IPS-15b (cell line): ENCODE measurements around the gene MYO1D.
"Not testable (repeated sequence)": the region's sequence is repeated elsewhere in the genome, so short reads cannot be mapped to it uniquely, and the experiment has no call there.

Experiments
- H3K27me3 ChIP-seq: one replicate; pipeline ENCODE4 v1.6.1; 2013; ENCODE audit warnings: low read length; ENCODE audit not compliant: control insufficient read depth, insufficient read depth
- H3K36me3 ChIP-seq: one replicate; pipeline ENCODE4 v1.6.1; 2013; ENCODE audit warnings: low read length; ENCODE audit not compliant: control insufficient read depth, insufficient read depth
- H3K4me1 ChIP-seq: one replicate; pipeline ENCODE4 v1.6.1; 2013; ENCODE audit warnings: mild to moderate bottlenecking, low read length; ENCODE audit not compliant: control insufficient read depth, insufficient read depth
- H3K4me3 ChIP-seq: one replicate; pipeline ENCODE4 v1.5.1; 2013; ENCODE audit warnings: low read depth, low read length
- H3K9ac ChIP-seq: one replicate; pipeline ENCODE4 v1.6.1; 2013; ENCODE audit warnings: low read depth, mild to moderate bottlenecking, low read length
- H3K9me3 ChIP-seq: one replicate; pipeline ENCODE4 v1.6.1; 2013; ENCODE audit warnings: mild to moderate bottlenecking, low read length; ENCODE audit not compliant: control insufficient read depth, insufficient read depth

MYO1D gene

GRCh38 chr17:32826076-32826475 is 50.8 kb downstream of the MYO1D start:
- Histone ChIP-seq H3K4me1 (no peaks in the 10 kb centered on the region), H3K9ac (no peak overlapping the region), H3K9me3 (no peaks in the 10 kb centered on the region), H3K27me3 (no peaks in the 10 kb centered on the region), H3K4me3 (no peak overlapping the region), H3K36me3 (no peaks in the 10 kb centered on the region)

GRCh38 chr17:32824334-32824733 is 52.6 kb downstream of the MYO1D start:
- no peaks in the 10 kb centered on the region for H3K9me3 ChIP-seq
- H3K9ac ChIP-seq, result no peak overlapping the region
- H3K4me1 ChIP-seq, result no peaks in the 10 kb centered on the region
- no peak overlapping the region for H3K4me3 ChIP-seq
- H3K36me3 ChIP-seq, result no peaks in the 10 kb centered on the region
- no peaks in the 10 kb centered on the region for H3K27me3 ChIP-seq

- no peak overlapping the region for H3K9ac ChIP-seq
- no peaks in the 10 kb centered on the region for H3K9me3 ChIP-seq
- no peaks in the 10 kb centered on the region for H3K27me3 ChIP-seq
- peak overlapping the region; percentile 28 for H3K4me3 ChIP-seq
- H3K4me1 ChIP-seq, result no peaks in the 10 kb centered on the region
- no peaks in the 10 kb centered on the region for H3K36me3 ChIP-seq
Measured at GRCh38 chr17:32822996-32823395, 53.9 kb downstream of the MYO1D start.

- H3K9me3 ChIP-seq, H3K4me1 ChIP-seq, H3K9ac ChIP-seq, H3K27me3 ChIP-seq, H3K36me3 ChIP-seq: not testable (repeated sequence)
- H3K4me3 ChIP-seq, result peak overlapping the region; percentile 28
Measured at GRCh38 chr17:32821987-32822934, 54.7 kb downstream of the MYO1D start.

- no peaks in the 10 kb centered on the region for H3K27me3 ChIP-seq
- no peaks in the 10 kb centered on the region for H3K9me3 ChIP-seq
- H3K36me3 ChIP-seq, result no peaks in the 10 kb centered on the region
- H3K4me3 ChIP-seq, result no peak overlapping the region
- H3K9ac ChIP-seq, result no peak overlapping the region
- no peaks in the 10 kb centered on the region for H3K4me1 ChIP-seq
Measured at GRCh38 chr17:32820440-32820839, 56.5 kb downstream of the MYO1D start.

- H3K9ac ChIP-seq, result no peak overlapping the region
- H3K4me1 ChIP-seq, result no peaks in the 10 kb centered on the region
- H3K9me3 ChIP-seq, result no peaks in the 10 kb centered on the region
- H3K27me3 ChIP-seq, result no peaks in the 10 kb centered on the region
- no peaks in the 10 kb centered on the region for H3K36me3 ChIP-seq
- no peak overlapping the region for H3K4me3 ChIP-seq
Measured at GRCh38 chr17:32819787-32820186, 57.1 kb downstream of the MYO1D start.

GRCh38 chr17:32819035-32819434 is 57.9 kb downstream of the MYO1D start:
- no peaks in the 10 kb centered on the region for H3K27me3 ChIP-seq
- H3K9ac ChIP-seq, result no peak overlapping the region
- no peaks in the 10 kb centered on the region for H3K36me3 ChIP-seq
- H3K9me3 ChIP-seq, result no peaks in the 10 kb centered on the region
- no peaks in the 10 kb centered on the region for H3K4me1 ChIP-seq
- no peak overlapping the region for H3K4me3 ChIP-seq

GRCh38 chr17:32815460-32815859 is 61.5 kb downstream of the MYO1D start:
- Histone ChIP-seq H3K4me1 (no peaks in the 10 kb centered on the region), H3K9ac (no peak overlapping the region), H3K9me3 (no peaks in the 10 kb centered on the region), H3K4me3 (no peak overlapping the region), H3K27me3 (no peaks in the 10 kb centered on the region), H3K36me3 (no peaks in the 10 kb centered on the region)

- H3K4me3 ChIP-seq, result no peak overlapping the region
- H3K9ac ChIP-seq, result no peak overlapping the region
- H3K9me3 ChIP-seq, result no peaks in the 10 kb centered on the region
Measured at GRCh38 chr17:32814836-32815235, 62.1 kb downstream of the MYO1D start.

GRCh38 chr17:32813021-32813420 is 63.9 kb downstream of the MYO1D start:
- no peaks in the 10 kb centered on the region for H3K36me3 ChIP-seq
- no peaks in the 10 kb centered on the region for H3K4me1 ChIP-seq
- H3K9me3 ChIP-seq, result no peaks in the 10 kb centered on the region
- no peaks in the 10 kb centered on the region for H3K27me3 ChIP-seq
- no peak overlapping the region for H3K4me3 ChIP-seq
- no peak overlapping the region for H3K9ac ChIP-seq

More at GRCh38 chr17:32814836-32815235, 62.1 kb downstream of the MYO1D start:
- Histone ChIP-seq H3K36me3 (no peaks in the 10 kb centered on the region), H3K27me3 (no peaks in the 10 kb centered on the region), H3K4me1 (no peaks in the 10 kb centered on the region)

- Histone ChIP-seq H3K4me3 (no peak overlapping the region), H3K27me3 (no peaks in the 10 kb centered on the region), H3K9me3 (no peaks in the 10 kb centered on the region), H3K36me3 (no peaks in the 10 kb centered on the region), H3K9ac (no peak overlapping the region), H3K4me1 (no peaks in the 10 kb centered on the region)
Measured at GRCh38 chr17:32810690-32811089, 66.2 kb downstream of the MYO1D start.

- no peaks in the 10 kb centered on the region for H3K4me1 ChIP-seq
- H3K4me3 ChIP-seq, result no peak overlapping the region
- H3K9ac ChIP-seq, result no peak overlapping the region
- H3K27me3 ChIP-seq, result no peaks in the 10 kb centered on the region
- no peaks in the 10 kb centered on the region for H3K36me3 ChIP-seq
- no peaks in the 10 kb centered on the region for H3K9me3 ChIP-seq
Measured at GRCh38 chr17:32807577-32807976, 69.3 kb downstream of the MYO1D start.
